AG04449 (cell line): ENCODE data around the gene SCAND1.
"Not testable (repeated sequence)": the region's sequence is repeated elsewhere in the genome, so short reads cannot be mapped to it uniquely, and the experiment has no call there.

ENCODE experiments used
- CTCF ChIA-PET: fragments of 350-600 bp; formaldehyde crosslinking; extraction: SDS; loops from one replicate; lab custom pipeline; 2021; ENCODE audit warnings: antibody characterized with exemption; lab: Yijun Ruan, JAX
- POLR2A ChIA-PET: fragments of 400-600, 350-600 bp; formaldehyde crosslinking; extraction: SDS; loops from one replicate; lab custom pipeline; 2020; ENCODE audit warnings: antibody characterized with exemption, inconsistent platforms; lab: Yijun Ruan, JAX
- DNase-seq: peaks from one replicate; pipeline ENCODE4 v3.0.0-alpha.2; 2010; ENCODE audit warnings: low read depth, low spot score
- H3K4me3 ChIP-seq: 2 replicates; pipeline ENCODE4 v1.5.1; 2011; ENCODE audit warnings: low read depth, mild to moderate bottlenecking, control low read depth, low read length
- TF ChIP-seq, protein P1 (sequence below): IDR thresholded peaks from one replicate; pipeline ENCODE4 v1.5.1; 2011; ENCODE audit warnings: mild to moderate bottlenecking, moderate library complexity, low read length, control low read depth, inconsistent platforms; ENCODE audit not compliant: insufficient read depth; ENCODE audit errors: missing control alignments

Gene SCAND1

DNA sequence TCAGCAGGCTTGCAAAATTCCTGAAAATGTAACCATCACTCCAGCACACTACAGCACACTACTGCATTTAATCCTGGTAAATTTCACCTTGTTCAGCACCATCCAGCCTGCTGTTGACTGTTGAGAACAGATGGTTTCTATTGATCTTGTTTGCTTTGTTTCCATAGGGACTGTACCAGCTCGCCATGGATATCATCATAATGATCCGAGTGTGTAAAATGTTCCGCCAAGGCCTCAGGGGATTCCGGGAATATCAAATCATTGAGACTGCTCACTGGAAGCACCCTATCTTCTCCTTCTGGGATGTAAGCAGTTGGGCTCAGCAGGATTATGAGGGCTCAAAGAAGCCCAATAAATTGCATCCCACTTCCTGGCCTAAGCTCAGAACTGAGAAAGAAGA lies 18.2 kb upstream of the SCAND1 start:
- DNase-seq, result no peak
- H3K4me3 ChIP-seq, result no peak overlapping the region
- CTCF ChIA-PET, result interaction anchor here (0.7 to 17.8 kb wide), 4 partner anchors 13 to 22 kb away, joined by 3 to 148 read pairs (median 15); partner anchors contain the start of gene SCAND1
- TF ChIP-seq, protein P1, sequence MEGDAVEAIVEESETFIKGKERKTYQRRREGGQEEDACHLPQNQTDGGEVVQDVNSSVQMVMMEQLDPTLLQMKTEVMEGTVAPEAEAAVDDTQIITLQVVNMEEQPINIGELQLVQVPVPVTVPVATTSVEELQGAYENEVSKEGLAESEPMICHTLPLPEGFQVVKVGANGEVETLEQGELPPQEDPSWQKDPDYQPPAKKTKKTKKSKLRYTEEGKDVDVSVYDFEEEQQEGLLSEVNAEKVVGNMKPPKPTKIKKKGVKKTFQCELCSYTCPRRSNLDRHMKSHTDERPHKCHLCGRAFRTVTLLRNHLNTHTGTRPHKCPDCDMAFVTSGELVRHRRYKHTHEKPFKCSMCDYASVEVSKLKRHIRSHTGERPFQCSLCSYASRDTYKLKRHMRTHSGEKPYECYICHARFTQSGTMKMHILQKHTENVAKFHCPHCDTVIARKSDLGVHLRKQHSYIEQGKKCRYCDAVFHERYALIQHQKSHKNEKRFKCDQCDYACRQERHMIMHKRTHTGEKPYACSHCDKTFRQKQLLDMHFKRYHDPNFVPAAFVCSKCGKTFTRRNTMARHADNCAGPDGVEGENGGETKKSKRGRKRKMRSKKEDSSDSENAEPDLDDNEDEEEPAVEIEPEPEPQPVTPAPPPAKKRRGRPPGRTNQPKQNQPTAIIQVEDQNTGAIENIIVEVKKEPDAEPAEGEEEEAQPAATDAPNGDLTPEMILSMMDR, result no peak
- POLR2A ChIA-PET, result interaction anchor here (1.4 kb wide), 1 partner anchor 19 kb away, joined by 4 read pairs; the partner anchor contains the start of gene SCAND1

DNA sequence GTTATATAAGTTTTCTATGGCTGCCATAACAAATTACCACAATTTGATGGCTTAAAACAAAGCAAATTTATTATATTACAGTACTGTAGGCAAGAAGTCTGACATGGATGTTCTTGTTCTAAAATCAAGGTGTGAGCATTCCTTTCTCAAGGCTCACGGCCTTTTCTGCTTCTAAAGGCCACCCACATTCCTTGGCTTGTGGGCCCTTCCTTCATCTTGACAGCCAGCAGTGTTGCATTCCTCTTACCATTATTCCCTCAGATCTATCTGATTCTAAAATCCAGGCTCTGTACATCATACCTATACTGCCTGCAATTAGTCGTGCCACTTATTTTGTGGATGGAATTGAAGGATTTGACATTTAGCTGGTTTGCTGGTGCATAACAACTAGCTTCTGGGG lies 17.7 kb upstream of the SCAND1 start:
- no peak overlapping the region for H3K4me3 ChIP-seq
- no peak for DNase-seq
- ChIA-PET POLR2A (interaction anchor here (1.4 kb wide), 1 partner anchor 18 kb away, joined by 4 read pairs; the partner anchor contains the start of gene SCAND1), CTCF (interaction anchor here (0.7 to 17.8 kb wide), 5 partner anchors 10 to 23 kb away, joined by 3 to 148 read pairs (median 6); partner anchors contain the start of gene SCAND1)
- TF ChIP-seq, protein P1, result no peak

DNA sequence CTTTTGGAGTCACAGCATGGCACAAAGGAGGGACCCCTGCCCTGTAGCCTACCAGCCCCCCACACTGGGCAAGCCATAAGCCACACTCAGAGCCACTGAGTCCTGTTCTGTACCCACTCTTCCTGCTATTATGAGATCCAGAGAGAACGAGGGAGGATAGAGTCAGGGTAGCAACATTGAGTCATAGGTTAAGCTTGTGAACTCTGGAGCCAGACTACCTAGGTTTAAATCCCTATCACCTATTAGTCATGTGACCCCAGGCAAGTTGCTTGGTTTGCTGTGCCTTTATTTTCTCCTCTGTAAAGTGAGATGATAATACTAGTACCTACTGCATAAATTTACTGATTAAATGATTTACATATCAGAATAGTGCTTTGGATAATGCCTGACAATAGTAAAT lies 14.6 kb upstream of the SCAND1 start:
- DNase-seq, result no peak
- ChIA-PET CTCF (interaction anchor here (1.1 to 17.8 kb wide), 5 partner anchors 9 to 170 kb away, joined by 3 to 148 read pairs (median 5); partner anchors contain the start of gene SCAND1), POLR2A (interaction anchor here (0.7 to 1.8 kb wide), 2 partner anchors 15 to 572 kb away, joined by 3 to 4 read pairs; partner anchors contain the start of gene SCAND1)
- no peak overlapping the region for H3K4me3 ChIP-seq
- TF ChIP-seq, protein P1, result no peak

DNA sequence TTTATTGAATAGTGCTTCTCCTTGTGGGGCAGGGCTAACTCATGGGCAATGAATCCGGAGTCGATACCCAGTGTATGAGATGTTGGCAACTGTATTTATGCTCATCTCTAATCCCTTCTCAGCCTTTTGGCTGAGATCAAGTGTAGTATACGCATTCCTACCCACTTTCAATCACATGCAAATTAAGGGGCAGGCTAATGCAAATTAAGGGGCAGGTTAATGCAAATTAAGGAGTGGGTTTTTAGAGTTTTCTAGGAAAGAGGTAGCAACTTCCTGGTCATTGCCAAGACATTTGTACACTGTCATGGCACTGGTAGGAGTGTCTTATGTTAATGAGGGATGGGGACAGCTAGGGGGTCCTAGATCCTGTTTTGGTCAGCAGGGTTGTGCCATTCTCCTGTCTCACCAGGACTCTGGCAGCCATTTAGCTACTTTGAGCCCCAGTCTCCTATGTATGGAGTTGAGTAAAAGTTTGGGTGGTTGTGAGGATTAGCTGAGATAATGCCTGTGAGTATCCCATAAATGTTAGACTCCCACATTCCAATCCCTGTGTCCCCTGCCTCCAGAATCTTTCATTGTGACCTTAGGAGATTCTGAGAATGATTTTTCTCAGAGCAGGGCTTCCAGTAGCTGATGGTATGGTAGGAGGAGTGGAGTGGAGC lies 13.8 kb upstream of the SCAND1 start, which contains the start of gene CNBD2:
TSS of gene CNBD2 (plus strand) at position 612 of the 662 bp plus-strand sequence. CDS start 173 bp downstream, outside the sequence.
- TF ChIP-seq, protein P1, result no peak
- CTCF ChIA-PET, result interaction anchor here (0.8 to 17.8 kb wide), 6 partner anchors 10 to 171 kb away, joined by 3 to 148 read pairs (median 5); partner anchors contain the start of gene SCAND1
- DNase-seq, result no peak
- POLR2A ChIA-PET, result interaction anchor here (0.7 to 1.8 kb wide), 2 partner anchors 14 to 572 kb away, joined by 3 to 4 read pairs; partner anchors contain the start of gene SCAND1
- no peak within 1 kb of the TSS for H3K4me3 ChIP-seq

DNA sequence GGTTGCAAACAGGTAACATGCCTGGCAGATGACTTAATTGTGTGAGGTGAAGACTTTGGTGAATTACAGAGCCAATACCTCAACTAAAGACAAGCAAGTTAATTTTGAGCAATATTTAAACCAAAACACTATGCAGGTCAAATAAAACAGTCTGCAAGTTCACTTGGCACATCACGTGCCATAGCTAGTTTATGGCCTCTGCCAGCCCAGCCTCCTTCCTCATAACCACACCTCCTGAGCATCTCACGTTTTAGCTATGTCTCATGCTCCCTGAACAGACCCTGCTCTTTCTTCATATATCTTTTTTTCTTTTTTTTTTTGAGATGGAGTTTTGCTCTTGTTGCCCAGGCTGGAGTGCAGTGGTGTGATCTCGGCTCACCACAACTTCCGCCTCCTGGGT lies 9.6 kb upstream of the SCAND1 start:
- ChIA-PET POLR2A (no interaction called here), CTCF (interaction anchor here (1.0 to 17.8 kb wide), 5 partner anchors 9 to 175 kb away, joined by 3 to 148 read pairs (median 5); partner anchors contain the start of gene SCAND1)
- H3K4me3 ChIP-seq, result no peak overlapping the region
- DNase-seq, result no peak
- TF ChIP-seq, protein P1, result no peak

DNA sequence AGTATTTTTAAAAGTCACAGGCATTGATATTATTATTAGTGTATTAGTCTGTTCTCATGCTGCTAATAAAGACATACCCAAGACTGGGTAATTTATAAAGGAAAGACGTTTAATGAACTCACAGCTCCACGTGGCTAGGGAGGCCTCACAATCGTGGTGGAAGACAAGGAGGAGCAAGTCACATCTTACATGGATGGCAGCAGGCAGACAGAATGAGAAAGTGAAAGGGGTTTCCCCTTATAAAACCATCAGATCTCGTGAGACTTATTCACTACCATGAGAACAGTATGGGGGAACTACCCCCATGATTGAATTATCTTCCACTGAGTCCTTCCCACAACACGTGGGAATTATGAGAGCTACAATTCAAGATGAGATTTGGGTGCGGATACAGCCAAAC lies 5.0 kb upstream of the SCAND1 start:
- CTCF ChIA-PET, result interaction anchor here (0.6 to 1.0 kb wide), 4 partner anchors 10 to 179 kb away, joined by 3 to 5 read pairs (median 3); no protein-coding TSS in a partner anchor
- DNase-seq, H3K4me3 ChIP-seq, POLR2A ChIA-PET: not testable (repeated sequence)
